HG03025 (cell line): ENCODE results near the gene PDGFRB.

ENCODE experiments used
- ATAC-seq: cut with Tn5 transposase; IDR thresholded peaks from one replicate; pipeline ENCODE4 v1.9.1; 2021; ENCODE audit warnings: mild to moderate bottlenecking, moderate library complexity; ENCODE audit not compliant: unreplicated experiment, low FRiP score

The PDGFRB gene

GRCh38 chr5:150182774-150183173, 27.1 kb upstream of the PDGFRB start:
- ATAC-seq, result no peak

- no peak for ATAC-seq
These were observed 26.3 kb upstream of the PDGFRB start for GRCh38 chr5:150181766-150182545.

GRCh38 chr5:150181027-150181426, 25.4 kb upstream of the PDGFRB start:
- no peak for ATAC-seq

- ATAC-seq, result no peak
These were observed 24.8 kb upstream of the PDGFRB start for GRCh38 chr5:150180241-150181026.

GRCh38 chr5:150179019-150179620, 23.5 kb upstream of the PDGFRB start:
- no peak for ATAC-seq

GRCh38 chr5:150178262-150178661, 22.6 kb upstream of the PDGFRB start:
- no peak for ATAC-seq

GRCh38 chr5:150177721-150178120, 22.1 kb upstream of the PDGFRB start:
- ATAC-seq, result no peak

- no peak for ATAC-seq
These were observed 21.3 kb upstream of the PDGFRB start for GRCh38 chr5:150176745-150177477.

GRCh38 chr5:150175536-150175935, 19.9 kb upstream of the PDGFRB start:
- ATAC-seq, result no peak

- no peak for ATAC-seq
These were observed 19.4 kb upstream of the PDGFRB start for GRCh38 chr5:150175076-150175475.

GRCh38 chr5:150174285-150174684, 18.6 kb upstream of the PDGFRB start:
- no peak for ATAC-seq

- ATAC-seq, result no peak
These were observed 17.5 kb upstream of the PDGFRB start for GRCh38 chr5:150173161-150173560.

GRCh38 chr5:150172556-150172955, 16.9 kb upstream of the PDGFRB start:
- ATAC-seq, result no peak

- no peak for ATAC-seq
These were observed 16.5 kb upstream of the PDGFRB start for GRCh38 chr5:150172145-150172544.

GRCh38 chr5:150168864-150169263, 13.2 kb upstream of the PDGFRB start:
- no peak for ATAC-seq

- ATAC-seq, result no peak
These were observed 12.3 kb upstream of the PDGFRB start for GRCh38 chr5:150167908-150168307.

- ATAC-seq, result no peak
These were observed 11.8 kb upstream of the PDGFRB start for GRCh38 chr5:150167512-150167850.

- no peak for ATAC-seq
These were observed 11.2 kb upstream of the PDGFRB start, which contains the start of gene CDX1 for GRCh38 chr5:150166650-150167511. CDX1 (plus strand) TSS chr5:150166778; CDS start chr5:150166877, 99 bp downstream.

GRCh38 chr5:150166037-150166649, 10.5 kb upstream of the PDGFRB start:
- no peak for ATAC-seq
